K562 (cell line): ENCODE results near the gene ARMC7. TPM values are rescaled to one million over a fixed set of nuclear protein-coding genes. Genes with fewer than 3 reads are reported as not detected.

ENCODE experiments used
- ATAC-seq: fragments of 200-7000 bp; cut with Tn5 transposase; 3 replicates; pipeline ENCODE4 v1.9.1; 2020; ENCODE audit warnings: moderate library complexity
- BruUV-seq: library from RNA; stranded (reverse); fragments of 400-500 nt; replicated peaks from 2 replicates; lab custom pipeline; 2021; lab: Mats Ljungman, UMichigan
- CTCF ChIA-PET: fragments of 300-600 bp; formaldehyde crosslinking; extraction: SDS; loops from one replicate; lab custom pipeline; 2021; ENCODE audit warnings: low intra/inter-chr PET ratio; lab: Yijun Ruan, JAX
- POLR2A ChIA-PET: fragments of 300-600, 350-650 bp; sonication (Branson Sonifier 250); formaldehyde crosslinking; extraction: SDS; loops from one replicate; lab custom pipeline; 2021; ENCODE audit warnings: antibody characterized with exemption, inconsistent platforms; lab: Yijun Ruan, JAX
- DNase-seq, 4 experiments: peaks; one replicate each; pipeline versions ENCODE4 v3.0.0 to v3.0.0-alpha.2; 2011 to 2018; ENCODE audit warnings: low spot score in 3 of 4, mixed read lengths in 3 of 4; ENCODE audit errors: extremely low read depth in 1 of 4
- FAIRE-seq: peaks from 2 replicates; lab custom pipeline; 2011; peaks lifted over from hg19 to GRCh38; lab: Jason Lieb, UNC
- H2AFZ ChIP-seq: 2 replicates; pipeline ENCODE4 v1.6.0; 2011; ENCODE audit warnings: low read depth, low read length, control low read depth, inconsistent platforms
- H3K27ac ChIP-seq: fragments of 200-600 bp; 3 replicates; pipeline ENCODE4 v1.8.0; 2011; ENCODE audit warnings: low read depth, mild to moderate bottlenecking, control low read depth, inconsistent platforms, low read length, moderate library complexity, mixed read lengths; ENCODE audit errors: extremely low read depth
- H3K27me3 ChIP-seq, 2 experiments: fragments of 300-600 bp in 1 of 2; 2 replicates in 1 of 2; 3 replicates in 1 of 2; pipeline versions ENCODE4 v1.6.0 to v1.8.0; 2011; ENCODE audit warnings: inconsistent platforms in 2 of 2, low read length in 2 of 2, mild to moderate bottlenecking in 1 of 2, mixed read lengths in 1 of 2, moderate library complexity in 1 of 2; ENCODE audit not compliant: control insufficient read depth in 2 of 2, insufficient read depth in 2 of 2
- H3K36me3 ChIP-seq: fragments of 300-600 bp; 3 replicates; pipeline ENCODE4 v1.8.0; 2011; ENCODE audit warnings: mild to moderate bottlenecking, low read length, inconsistent platforms; ENCODE audit not compliant: control insufficient read depth, insufficient read depth
- H3K4me1 ChIP-seq, 2 experiments: fragments of 200-600 bp in 1 of 2; replicated peaks in 1 of 2; 2 replicates in 1 of 2; 3 replicates in 1 of 2; pipeline versions ENCODE4 v1.5.1 to v1.8.0; 2011; ENCODE audit warnings: inconsistent platforms in 2 of 2, low read length in 2 of 2, mild to moderate bottlenecking in 1 of 2, mixed read lengths in 1 of 2, moderate library complexity in 1 of 2; ENCODE audit not compliant: control insufficient read depth in 2 of 2, insufficient read depth in 2 of 2
- H3K4me2 ChIP-seq: 2 replicates; pipeline ENCODE4 v1.6.1; 2011; ENCODE audit warnings: low read length, control low read depth, inconsistent platforms, mixed read lengths; ENCODE audit not compliant: insufficient read depth
- H3K4me3 ChIP-seq: fragments of 200-600 bp; sonication (generic), shearing (Covaris generic); 2 replicates; pipeline ENCODE4 v1.5.1; 2016; ENCODE audit warnings: control low read depth, inconsistent platforms
- H3K79me2 ChIP-seq: fragments of 200-600 bp; 3 replicates; pipeline ENCODE4 v1.8.0; 2011; ENCODE audit warnings: low read length, inconsistent platforms; ENCODE audit not compliant: control insufficient read depth, insufficient read depth
- H3K9ac ChIP-seq, 2 experiments: 2 replicates each; pipeline versions ENCODE4 v1.6.0 to v1.6.1; 2011; ENCODE audit warnings: low read depth in 2 of 2, low read length in 2 of 2, control low read depth in 1 of 2, inconsistent platforms in 1 of 2, mild to moderate bottlenecking in 1 of 2, mixed read lengths in 1 of 2; ENCODE audit not compliant: insufficient read depth in 1 of 2
- H3K9me1 ChIP-seq: one replicate; pipeline ENCODE4 v1.6.0; 2011; ENCODE audit warnings: inconsistent platforms, mild to moderate bottlenecking, low read length, moderate library complexity; ENCODE audit not compliant: control insufficient read depth, insufficient read depth
- H3K9me3 ChIP-seq: replicated peaks from 2 replicates; pipeline ENCODE4 v1.5.1; 2011; ENCODE audit warnings: low read depth, low read length, inconsistent platforms; ENCODE audit not compliant: control insufficient read depth, insufficient read depth
- H4K20me1 ChIP-seq: replicated peaks from 2 replicates; pipeline ENCODE4 v1.6.1; 2011; ENCODE audit warnings: low read length, inconsistent platforms, mixed read lengths; ENCODE audit not compliant: control insufficient read depth, insufficient read depth
- BCL6 ChIP-seq: fragments of 250-450 bp; sonication (Bioruptor Pico); IDR thresholded peaks from 2 replicates; pipeline ENCODE4 v1.4.0; 2020
- WGBS: fragments of 100-300 bp; shearing (Covaris generic); methylation state at CpG from one replicate; pipeline ENCODE4 v1.1.6; 2016; ENCODE audit warnings: low coverage, mixed read lengths; ENCODE audit not compliant: insufficient coverage; ENCODE audit errors: missing lambda C conversion rate; 5-methylcytosine and 5-hydroxymethylcytosine counted together
- in situ Hi-C: fragments of 300-500 bp; cut with MboI; formaldehyde crosslinking; loops from 4 replicates; pipeline ENCODE4 v1.15.0; 2018; ENCODE audit warnings: inconsistent platforms, mixed read lengths
- intact Hi-C: fragments of 100-400 bp; cut with micrococcal nuclease; formaldehyde crosslinking; loops from 2 replicates; pipeline ENCODE4 v1.14.2; 2022
- polyA plus RNA-seq, 8 experiments: library from polyadenylated mRNA; depleted of rRNA in 4 of 8; stranded (reverse) in 5 of 8; unstranded in 3 of 8; fragments of >200 nt; fragmentation: Nextera tagmentation in 2 of 8; fragmentation: Illumina TruSeq in 1 of 8; extraction: Ambion mirVana in 2 of 8; extraction: Trizol in 1 of 8; gene quantifications; 2 replicates each; pipeline versions ENCODE4 v1.2.1 to v1.2.3, GENCODE V29; 2011 to 2014; ENCODE audit warnings: inconsistent platforms in 1 of 8, missing spikeins in 1 of 8
- total RNA-seq, 7 experiments: library from RNA; depleted of rRNA in 6 of 7; stranded (reverse); fragments of >200 nt in 6 of 7; fragmentation: Illumina TruSeq in 2 of 7; extraction: Trizol in 2 of 7; gene quantifications; 2 replicates each; pipeline versions ENCODE4 v1.2.1 to v1.2.3, GENCODE V29; 2011 to 2021; ENCODE audit warnings: low replicate concordance in 1 of 7
- TF ChIP-seq, protein P1 (sequence below): sonication (generic); formaldehyde crosslinking; IDR thresholded peaks from 2 replicates; pipeline ENCODE4 v1.8.0; 2022; ENCODE audit warnings: missing genetic modification reagents, mild to moderate bottlenecking, moderate library complexity, borderline replicate concordance
- TF ChIP-seq, protein P2 (sequence below): fragments of 450-650 bp; IDR thresholded peaks from 2 replicates; pipeline ENCODE4 v1.6.1; 2016; ENCODE audit warnings: mild to moderate bottlenecking

ARMC7 gene
- total and polyA plus RNA-seq, 9 of the 15 experiments (the other 6 are each of a cell fraction or from before 2014, with no cell fraction given), result 1.4 to 15.2 (median 5.9) TPM

DNA sequence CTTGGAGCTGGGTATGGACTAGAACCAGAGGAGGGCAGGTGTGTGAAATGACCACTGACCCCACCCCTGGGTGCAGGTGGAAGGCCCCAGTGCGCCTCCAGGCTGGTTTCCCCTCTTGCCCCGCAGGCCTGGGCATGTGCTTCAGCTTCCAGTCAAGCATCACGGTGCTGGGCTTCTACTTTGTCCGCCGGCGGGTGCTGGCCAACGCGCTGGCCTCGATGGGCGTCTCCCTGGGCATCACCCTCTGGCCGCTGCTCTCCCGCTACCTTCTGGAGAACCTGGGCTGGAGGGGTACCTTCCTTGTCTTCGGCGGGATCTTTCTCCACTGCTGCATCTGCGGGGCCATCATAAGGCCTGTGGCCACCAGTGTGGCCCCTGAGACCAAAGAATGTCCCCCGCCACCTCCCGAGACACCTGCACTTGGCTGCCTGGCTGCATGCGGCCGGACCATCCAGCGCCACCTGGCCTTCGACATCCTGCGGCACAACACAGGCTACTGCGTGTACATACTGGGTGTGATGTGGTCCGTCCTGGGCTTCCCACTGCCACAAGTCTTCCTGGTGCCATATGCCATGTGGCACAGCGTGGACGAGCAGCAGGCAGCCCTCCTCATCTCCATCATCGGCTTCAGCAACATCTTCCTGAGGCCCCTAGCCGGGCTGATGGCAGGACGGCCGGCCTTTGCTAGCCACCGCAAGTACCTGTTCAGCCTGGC, 9.7 kb upstream of the ARMC7 start:
- TF ChIP-seq, protein P1, sequence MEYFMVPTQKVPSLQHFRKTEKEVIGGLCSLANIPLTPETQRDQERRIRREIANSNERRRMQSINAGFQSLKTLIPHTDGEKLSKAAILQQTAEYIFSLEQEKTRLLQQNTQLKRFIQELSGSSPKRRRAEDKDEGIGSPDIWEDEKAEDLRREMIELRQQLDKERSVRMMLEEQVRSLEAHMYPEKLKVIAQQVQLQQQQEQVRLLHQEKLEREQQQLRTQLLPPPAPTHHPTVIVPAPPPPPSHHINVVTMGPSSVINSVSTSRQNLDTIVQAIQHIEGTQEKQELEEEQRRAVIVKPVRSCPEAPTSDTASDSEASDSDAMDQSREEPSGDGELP (CRISPR knock-in tag), result no peak
- no peak for TF ChIP-seq BCL6
- TF ChIP-seq, protein P2, sequence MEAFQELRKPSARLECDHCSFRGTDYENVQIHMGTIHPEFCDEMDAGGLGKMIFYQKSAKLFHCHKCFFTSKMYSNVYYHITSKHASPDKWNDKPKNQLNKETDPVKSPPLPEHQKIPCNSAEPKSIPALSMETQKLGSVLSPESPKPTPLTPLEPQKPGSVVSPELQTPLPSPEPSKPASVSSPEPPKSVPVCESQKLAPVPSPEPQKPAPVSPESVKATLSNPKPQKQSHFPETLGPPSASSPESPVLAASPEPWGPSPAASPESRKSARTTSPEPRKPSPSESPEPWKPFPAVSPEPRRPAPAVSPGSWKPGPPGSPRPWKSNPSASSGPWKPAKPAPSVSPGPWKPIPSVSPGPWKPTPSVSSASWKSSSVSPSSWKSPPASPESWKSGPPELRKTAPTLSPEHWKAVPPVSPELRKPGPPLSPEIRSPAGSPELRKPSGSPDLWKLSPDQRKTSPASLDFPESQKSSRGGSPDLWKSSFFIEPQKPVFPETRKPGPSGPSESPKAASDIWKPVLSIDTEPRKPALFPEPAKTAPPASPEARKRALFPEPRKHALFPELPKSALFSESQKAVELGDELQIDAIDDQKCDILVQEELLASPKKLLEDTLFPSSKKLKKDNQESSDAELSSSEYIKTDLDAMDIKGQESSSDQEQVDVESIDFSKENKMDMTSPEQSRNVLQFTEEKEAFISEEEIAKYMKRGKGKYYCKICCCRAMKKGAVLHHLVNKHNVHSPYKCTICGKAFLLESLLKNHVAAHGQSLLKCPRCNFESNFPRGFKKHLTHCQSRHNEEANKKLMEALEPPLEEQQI, result no peak
- WGBS, result 82% methylated on average over 26 of the region's 31 CpGs
- no TSS peak for BruUV-seq
- FAIRE-seq (no peak), DNase-seq (no peak), ATAC-seq (no peak)
- H3K79me2 ChIP-seq, result no peaks in the 10 kb centered on the region
- intact Hi-C loops, result no loop called here
- H2AFZ ChIP-seq, result no peak overlapping the region
- no peaks in the 10 kb centered on the region for H3K9me1 ChIP-seq
- no peak overlapping the region for H3K4me2 ChIP-seq
- POLR2A ChIA-PET, result interaction anchor here (1.0 to 1.6 kb wide), 3 partner anchors 10 to 24 kb away, joined by 3 to 5 read pairs (median 4); partner anchors contain the start of gene ARMC7
- no peak overlapping the region for H3K4me3 ChIP-seq
- in situ Hi-C loops, result no loop called here
- H3K27me3 ChIP-seq, result no peaks in the 10 kb centered on the region
- CTCF ChIA-PET, result no interaction called here
- no peaks in the 10 kb centered on the region for H4K20me1 ChIP-seq
- H3K36me3 ChIP-seq, result no peaks in the 10 kb centered on the region
- H3K4me1 ChIP-seq, result peaks cover 18 to 38% of the 10 kb centered on the region in 2 experiments; a peak in 4 of 5 replicates
- H3K9ac ChIP-seq, result peak overlapping the region in 1 of 2 experiments; percentile 6; a peak in 1 of 4 replicates
- H3K9me3 ChIP-seq, result no peaks in the 10 kb centered on the region
- H3K27ac ChIP-seq, result no peak overlapping the region
